GM23338 (cell line): ENCODE measurements around the gene NPEPL1. TPM values are rescaled to one million over a fixed set of nuclear protein-coding genes. Genes with fewer than 3 reads are reported as not detected.

Experiments
- ATAC-seq: fragments of 200-7000 bp; cut with Tn5 transposase; 3 replicates; pipeline ENCODE4 v1.9.1; 2020
- DNase-seq: peaks from one replicate; pipeline ENCODE4 v3.0.0-alpha.2; 2015; ENCODE audit warnings: low spot score
- H2AFZ ChIP-seq: fragments of 200-600 bp; sonication (generic); 2 replicates; pipeline ENCODE4 v1.8.0; 2016; ENCODE audit warnings: antibody characterized with exemption, mild to moderate bottlenecking, moderate library complexity
- H3F3A ChIP-seq: fragments of 200-600 bp; sonication (generic); replicated peaks from 2 replicates; pipeline ENCODE4 v1.8.0; 2017; ENCODE audit warnings: antibody characterized with exemption, mixed run types, low read depth
- H3K27ac ChIP-seq: fragments of 200-600 bp; sonication (generic); 2 replicates; pipeline ENCODE4 v1.6.1; 2016; ENCODE audit warnings: low read depth
- H3K27me3 ChIP-seq: fragments of 200-600 bp; sonication (generic); 2 replicates; pipeline ENCODE4 v1.8.0; 2016; ENCODE audit warnings: mild to moderate bottlenecking, mixed run types, moderate library complexity; ENCODE audit not compliant: insufficient read depth
- H3K36me3 ChIP-seq: fragments of 200-600 bp; sonication (generic); 2 replicates; pipeline ENCODE4 v1.8.0; 2016; ENCODE audit warnings: mild to moderate bottlenecking; ENCODE audit not compliant: insufficient read depth
- H3K4me1 ChIP-seq: fragments of 200-600 bp; sonication (generic); 2 replicates; pipeline ENCODE4 v1.8.0; 2016; ENCODE audit warnings: mild to moderate bottlenecking, moderate library complexity; ENCODE audit not compliant: insufficient read depth
- H3K4me2 ChIP-seq: fragments of 200-600 bp; sonication (generic); 2 replicates; pipeline ENCODE4 v1.7.1; 2017; ENCODE audit warnings: mixed run types
- H3K4me3 ChIP-seq: fragments of 200-600 bp; sonication (generic); 2 replicates; pipeline ENCODE4 v1.6.1; 2016; ENCODE audit warnings: mixed run types
- H3K79me2 ChIP-seq: fragments of 200-600 bp; sonication (generic); replicated peaks from 2 replicates; pipeline ENCODE4 v1.8.0; 2017; ENCODE audit warnings: mild to moderate bottlenecking; ENCODE audit not compliant: insufficient read depth
- H3K9me2 ChIP-seq: fragments of 200-600 bp; sonication (generic); 2 replicates; pipeline ENCODE4 v1.8.0; 2017; ENCODE audit not compliant: insufficient read depth
- H4K20me1 ChIP-seq: fragments of 200-600 bp; sonication (generic); replicated peaks from 2 replicates; pipeline ENCODE4 v1.8.0; 2017; ENCODE audit warnings: mild to moderate bottlenecking; ENCODE audit not compliant: insufficient read depth
- H3K27ac Mint-ChIP-seq: 2 replicates; pipeline ENCODE4 v1.8.0; 2020; ENCODE audit warnings: inconsistent platforms, mild to moderate bottlenecking, moderate library complexity, mixed read lengths
- H3K27me3 Mint-ChIP-seq: 3 replicates; pipeline ENCODE4 v1.8.0; 2022; ENCODE audit warnings: low read depth, mild to moderate bottlenecking, moderate library complexity, mixed read lengths, inconsistent platforms; ENCODE audit not compliant: insufficient read depth, poor library complexity
- H3K36me3 Mint-ChIP-seq: 3 replicates; pipeline ENCODE4 v1.8.0; 2021; ENCODE audit warnings: low read depth, mild to moderate bottlenecking, inconsistent platforms, moderate library complexity, mixed read lengths
- H3K4me1 Mint-ChIP-seq: 3 replicates; pipeline ENCODE4 v1.8.0; 2020; ENCODE audit warnings: mild to moderate bottlenecking, inconsistent platforms, mixed read lengths
- H3K4me3 Mint-ChIP-seq: 3 replicates; pipeline ENCODE4 v1.8.0; 2021; ENCODE audit warnings: moderate library complexity, mild to moderate bottlenecking, inconsistent platforms, mixed read lengths
- H3K9me3 Mint-ChIP-seq: 3 replicates; pipeline ENCODE4 v1.8.0; 2020; ENCODE audit warnings: moderate library complexity, mild to moderate bottlenecking, inconsistent platforms, mixed read lengths
- CREB1 ChIP-seq: fragments of 250-450 bp; sonication (Bioruptor Pico); IDR thresholded peaks from 2 replicates; pipeline ENCODE4 v1.5.0; 2020; ENCODE audit warnings: low read depth, mild to moderate bottlenecking, moderate library complexity
- EZH2 ChIP-seq: fragments of 200-600 bp; sonication (generic); IDR thresholded peaks from one replicate; pipeline ENCODE4 v1.8.0; 2017; ENCODE audit warnings: antibody characterized with exemption, mild to moderate bottlenecking, low read depth; ENCODE audit not compliant: unreplicated experiment
- EZH2phosphoT487 ChIP-seq: fragments of 200-600 bp; sonication (generic); IDR thresholded peaks from one replicate; pipeline ENCODE4 v1.8.1; 2018; ENCODE audit warnings: antibody characterized with exemption; ENCODE audit not compliant: unreplicated experiment
- JUNB ChIP-seq: IDR thresholded peaks from one replicate; pipeline ENCODE4 v1.6.1; 2016; ENCODE audit warnings: antibody characterized with exemption; ENCODE audit not compliant: unreplicated experiment
- NANOG ChIP-seq: IDR thresholded peaks from 2 replicates; pipeline ENCODE4 v1.6.1; 2016; ENCODE audit warnings: antibody characterized with exemption, borderline replicate concordance
- POLR2AphosphoS5 ChIP-seq: IDR thresholded peaks from 2 replicates; pipeline ENCODE4 v1.6.1; 2016; ENCODE audit warnings: antibody characterized with exemption, low read depth
- STAT1 ChIP-seq: IDR thresholded peaks from one replicate; pipeline ENCODE4 v1.6.1; 2016; ENCODE audit warnings: antibody characterized with exemption; ENCODE audit not compliant: unreplicated experiment
- ZNF114 ChIP-seq: fragments of 250-450 bp; sonication (Bioruptor Pico); IDR thresholded peaks from 2 replicates; pipeline ENCODE4 v1.5.0; 2020; ENCODE audit warnings: mild to moderate bottlenecking, moderate library complexity
- ZNF331 ChIP-seq: fragments of 250-450 bp; sonication (Bioruptor Pico); IDR thresholded peaks from 2 replicates; pipeline ENCODE4 v1.5.0; 2020; ENCODE audit warnings: low read depth, mild to moderate bottlenecking, moderate library complexity
- polyA plus RNA-seq: library from polyadenylated mRNA; unstranded; fragments of >200 nt; fragmentation: Nextera tagmentation; extraction: Ambion mirVana; gene quantifications from 2 replicates; pipeline ENCODE4 v1.2.1, GENCODE V29; 2016
- total RNA-seq: library from RNA; depleted of rRNA; stranded (reverse); fragments of >200 nt; shearing (Covaris generic); gene quantifications from 2 replicates; pipeline ENCODE4 v1.2.3, GENCODE V29; 2014
- TF ChIP-seq, protein P1 (sequence below), 2 experiments: fragments of 200-600 bp in 1 of 2; sonication (generic) in 1 of 2; conservative IDR thresholded peaks; 2 replicates each; pipeline versions ENCODE4 v1.5.1 to v1.6.1; 2016 to 2017; ENCODE audit warnings: antibody characterized with exemption in 2 of 2, low read depth in 2 of 2, mild to moderate bottlenecking in 2 of 2, moderate library complexity in 1 of 2
- TF ChIP-seq, protein P2 (sequence below): IDR thresholded peaks from one replicate; pipeline ENCODE4 v1.6.1; 2018; ENCODE audit warnings: antibody characterized with exemption; ENCODE audit not compliant: unreplicated experiment
- TF ChIP-seq, protein P3 (sequence below): IDR thresholded peaks from 2 replicates; pipeline ENCODE4 v1.6.1; 2016; ENCODE audit warnings: antibody characterized with exemption
- TF ChIP-seq, protein P4 (sequence below): fragments of 250-450 bp; sonication (Bioruptor Pico); IDR thresholded peaks from 2 replicates; pipeline ENCODE4 v1.5.0; 2020; ENCODE audit warnings: mild to moderate bottlenecking, moderate library complexity

NPEPL1 gene
- total and polyA plus RNA-seq, 2 experiments from 2014 or later, result 23.5 to 30.0 TPM

DNA sequence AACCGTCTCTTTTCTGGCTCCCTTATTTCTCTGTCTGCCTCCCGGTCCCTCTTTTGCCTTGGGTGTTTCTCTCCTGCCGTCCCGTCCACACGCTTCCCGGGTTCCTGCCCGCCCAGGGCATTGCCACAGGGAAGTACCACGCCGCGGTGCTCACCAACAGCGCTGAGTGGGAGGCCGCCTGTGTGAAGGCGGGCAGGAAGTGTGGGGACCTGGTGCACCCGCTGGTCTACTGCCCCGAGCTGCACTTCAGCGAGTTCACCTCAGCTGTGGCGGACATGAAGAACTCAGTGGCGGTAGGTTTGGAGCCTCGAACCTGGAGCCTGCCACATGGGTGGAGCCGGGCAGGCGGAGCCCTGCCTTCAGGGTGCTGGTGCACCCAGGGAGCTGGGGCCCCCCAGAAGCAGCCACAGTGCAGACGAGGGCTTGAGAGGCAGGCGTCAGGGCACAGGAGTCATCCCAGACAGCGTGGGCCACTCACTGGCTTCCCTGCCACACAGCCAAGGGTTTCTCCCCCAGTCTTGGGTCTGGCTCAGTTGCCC lies 21.3 kb downstream of the NPEPL1 start:
- no peaks in the 10 kb centered on the region for H3K79me2 ChIP-seq
- no peaks in the 10 kb centered on the region for H3F3A ChIP-seq
- no peaks in the 10 kb centered on the region; the same call in 1 of the 2 replicates for H3K4me1 ChIP-seq
- H3K4me3 ChIP-seq, result no peak overlapping the region
- no peaks in the 10 kb centered on the region for H3K36me3 ChIP-seq
- Mint-ChIP-seq H3K36me3 (peaks cover 6% of the 10 kb centered on the region; the same call in 2 of the 3 replicates), H3K4me3 (no peak overlapping the region), H3K27ac (no peak overlapping the region), H3K4me1 (peaks cover 8% of the 10 kb centered on the region; the same call in 1 of the 3 replicates), H3K27me3 (peaks cover 6% of the 10 kb centered on the region), H3K9me3 (no peaks in the 10 kb centered on the region)
- ATAC-seq (no peak), DNase-seq (no peak)
- no peaks in the 10 kb centered on the region; the same call in 1 of the 2 replicates for H4K20me1 ChIP-seq
- no peaks in the 10 kb centered on the region for H3K27me3 ChIP-seq
- no peak for TF ChIP-seq EZH2
- TF ChIP-seq ZNF331 (CRISPR knock-in tag), result no peak
- TF ChIP-seq, protein P1, sequence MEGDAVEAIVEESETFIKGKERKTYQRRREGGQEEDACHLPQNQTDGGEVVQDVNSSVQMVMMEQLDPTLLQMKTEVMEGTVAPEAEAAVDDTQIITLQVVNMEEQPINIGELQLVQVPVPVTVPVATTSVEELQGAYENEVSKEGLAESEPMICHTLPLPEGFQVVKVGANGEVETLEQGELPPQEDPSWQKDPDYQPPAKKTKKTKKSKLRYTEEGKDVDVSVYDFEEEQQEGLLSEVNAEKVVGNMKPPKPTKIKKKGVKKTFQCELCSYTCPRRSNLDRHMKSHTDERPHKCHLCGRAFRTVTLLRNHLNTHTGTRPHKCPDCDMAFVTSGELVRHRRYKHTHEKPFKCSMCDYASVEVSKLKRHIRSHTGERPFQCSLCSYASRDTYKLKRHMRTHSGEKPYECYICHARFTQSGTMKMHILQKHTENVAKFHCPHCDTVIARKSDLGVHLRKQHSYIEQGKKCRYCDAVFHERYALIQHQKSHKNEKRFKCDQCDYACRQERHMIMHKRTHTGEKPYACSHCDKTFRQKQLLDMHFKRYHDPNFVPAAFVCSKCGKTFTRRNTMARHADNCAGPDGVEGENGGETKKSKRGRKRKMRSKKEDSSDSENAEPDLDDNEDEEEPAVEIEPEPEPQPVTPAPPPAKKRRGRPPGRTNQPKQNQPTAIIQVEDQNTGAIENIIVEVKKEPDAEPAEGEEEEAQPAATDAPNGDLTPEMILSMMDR (conservative IDR thresholded peaks at IDR 0.05; ENCODE audit: low read depth in 2 of 2), result no peak
- TF ChIP-seq STAT1, result no peak
- no peak for TF ChIP-seq JUNB
- no peak for TF ChIP-seq NANOG
- TF ChIP-seq, protein P2, sequence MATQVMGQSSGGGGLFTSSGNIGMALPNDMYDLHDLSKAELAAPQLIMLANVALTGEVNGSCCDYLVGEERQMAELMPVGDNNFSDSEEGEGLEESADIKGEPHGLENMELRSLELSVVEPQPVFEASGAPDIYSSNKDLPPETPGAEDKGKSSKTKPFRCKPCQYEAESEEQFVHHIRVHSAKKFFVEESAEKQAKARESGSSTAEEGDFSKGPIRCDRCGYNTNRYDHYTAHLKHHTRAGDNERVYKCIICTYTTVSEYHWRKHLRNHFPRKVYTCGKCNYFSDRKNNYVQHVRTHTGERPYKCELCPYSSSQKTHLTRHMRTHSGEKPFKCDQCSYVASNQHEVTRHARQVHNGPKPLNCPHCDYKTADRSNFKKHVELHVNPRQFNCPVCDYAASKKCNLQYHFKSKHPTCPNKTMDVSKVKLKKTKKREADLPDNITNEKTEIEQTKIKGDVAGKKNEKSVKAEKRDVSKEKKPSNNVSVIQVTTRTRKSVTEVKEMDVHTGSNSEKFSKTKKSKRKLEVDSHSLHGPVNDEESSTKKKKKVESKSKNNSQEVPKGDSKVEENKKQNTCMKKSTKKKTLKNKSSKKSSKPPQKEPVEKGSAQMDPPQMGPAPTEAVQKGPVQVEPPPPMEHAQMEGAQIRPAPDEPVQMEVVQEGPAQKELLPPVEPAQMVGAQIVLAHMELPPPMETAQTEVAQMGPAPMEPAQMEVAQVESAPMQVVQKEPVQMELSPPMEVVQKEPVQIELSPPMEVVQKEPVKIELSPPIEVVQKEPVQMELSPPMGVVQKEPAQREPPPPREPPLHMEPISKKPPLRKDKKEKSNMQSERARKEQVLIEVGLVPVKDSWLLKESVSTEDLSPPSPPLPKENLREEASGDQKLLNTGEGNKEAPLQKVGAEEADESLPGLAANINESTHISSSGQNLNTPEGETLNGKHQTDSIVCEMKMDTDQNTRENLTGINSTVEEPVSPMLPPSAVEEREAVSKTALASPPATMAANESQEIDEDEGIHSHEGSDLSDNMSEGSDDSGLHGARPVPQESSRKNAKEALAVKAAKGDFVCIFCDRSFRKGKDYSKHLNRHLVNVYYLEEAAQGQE, result no peak
- TF ChIP-seq, protein P3, sequence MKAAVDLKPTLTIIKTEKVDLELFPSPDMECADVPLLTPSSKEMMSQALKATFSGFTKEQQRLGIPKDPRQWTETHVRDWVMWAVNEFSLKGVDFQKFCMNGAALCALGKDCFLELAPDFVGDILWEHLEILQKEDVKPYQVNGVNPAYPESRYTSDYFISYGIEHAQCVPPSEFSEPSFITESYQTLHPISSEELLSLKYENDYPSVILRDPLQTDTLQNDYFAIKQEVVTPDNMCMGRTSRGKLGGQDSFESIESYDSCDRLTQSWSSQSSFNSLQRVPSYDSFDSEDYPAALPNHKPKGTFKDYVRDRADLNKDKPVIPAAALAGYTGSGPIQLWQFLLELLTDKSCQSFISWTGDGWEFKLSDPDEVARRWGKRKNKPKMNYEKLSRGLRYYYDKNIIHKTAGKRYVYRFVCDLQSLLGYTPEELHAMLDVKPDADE, result no peak
- TF ChIP-seq ZNF114 (CRISPR knock-in tag), result no peak
- TF ChIP-seq CREB1 (CRISPR knock-in tag), result no peak
- TF ChIP-seq, protein P4, sequence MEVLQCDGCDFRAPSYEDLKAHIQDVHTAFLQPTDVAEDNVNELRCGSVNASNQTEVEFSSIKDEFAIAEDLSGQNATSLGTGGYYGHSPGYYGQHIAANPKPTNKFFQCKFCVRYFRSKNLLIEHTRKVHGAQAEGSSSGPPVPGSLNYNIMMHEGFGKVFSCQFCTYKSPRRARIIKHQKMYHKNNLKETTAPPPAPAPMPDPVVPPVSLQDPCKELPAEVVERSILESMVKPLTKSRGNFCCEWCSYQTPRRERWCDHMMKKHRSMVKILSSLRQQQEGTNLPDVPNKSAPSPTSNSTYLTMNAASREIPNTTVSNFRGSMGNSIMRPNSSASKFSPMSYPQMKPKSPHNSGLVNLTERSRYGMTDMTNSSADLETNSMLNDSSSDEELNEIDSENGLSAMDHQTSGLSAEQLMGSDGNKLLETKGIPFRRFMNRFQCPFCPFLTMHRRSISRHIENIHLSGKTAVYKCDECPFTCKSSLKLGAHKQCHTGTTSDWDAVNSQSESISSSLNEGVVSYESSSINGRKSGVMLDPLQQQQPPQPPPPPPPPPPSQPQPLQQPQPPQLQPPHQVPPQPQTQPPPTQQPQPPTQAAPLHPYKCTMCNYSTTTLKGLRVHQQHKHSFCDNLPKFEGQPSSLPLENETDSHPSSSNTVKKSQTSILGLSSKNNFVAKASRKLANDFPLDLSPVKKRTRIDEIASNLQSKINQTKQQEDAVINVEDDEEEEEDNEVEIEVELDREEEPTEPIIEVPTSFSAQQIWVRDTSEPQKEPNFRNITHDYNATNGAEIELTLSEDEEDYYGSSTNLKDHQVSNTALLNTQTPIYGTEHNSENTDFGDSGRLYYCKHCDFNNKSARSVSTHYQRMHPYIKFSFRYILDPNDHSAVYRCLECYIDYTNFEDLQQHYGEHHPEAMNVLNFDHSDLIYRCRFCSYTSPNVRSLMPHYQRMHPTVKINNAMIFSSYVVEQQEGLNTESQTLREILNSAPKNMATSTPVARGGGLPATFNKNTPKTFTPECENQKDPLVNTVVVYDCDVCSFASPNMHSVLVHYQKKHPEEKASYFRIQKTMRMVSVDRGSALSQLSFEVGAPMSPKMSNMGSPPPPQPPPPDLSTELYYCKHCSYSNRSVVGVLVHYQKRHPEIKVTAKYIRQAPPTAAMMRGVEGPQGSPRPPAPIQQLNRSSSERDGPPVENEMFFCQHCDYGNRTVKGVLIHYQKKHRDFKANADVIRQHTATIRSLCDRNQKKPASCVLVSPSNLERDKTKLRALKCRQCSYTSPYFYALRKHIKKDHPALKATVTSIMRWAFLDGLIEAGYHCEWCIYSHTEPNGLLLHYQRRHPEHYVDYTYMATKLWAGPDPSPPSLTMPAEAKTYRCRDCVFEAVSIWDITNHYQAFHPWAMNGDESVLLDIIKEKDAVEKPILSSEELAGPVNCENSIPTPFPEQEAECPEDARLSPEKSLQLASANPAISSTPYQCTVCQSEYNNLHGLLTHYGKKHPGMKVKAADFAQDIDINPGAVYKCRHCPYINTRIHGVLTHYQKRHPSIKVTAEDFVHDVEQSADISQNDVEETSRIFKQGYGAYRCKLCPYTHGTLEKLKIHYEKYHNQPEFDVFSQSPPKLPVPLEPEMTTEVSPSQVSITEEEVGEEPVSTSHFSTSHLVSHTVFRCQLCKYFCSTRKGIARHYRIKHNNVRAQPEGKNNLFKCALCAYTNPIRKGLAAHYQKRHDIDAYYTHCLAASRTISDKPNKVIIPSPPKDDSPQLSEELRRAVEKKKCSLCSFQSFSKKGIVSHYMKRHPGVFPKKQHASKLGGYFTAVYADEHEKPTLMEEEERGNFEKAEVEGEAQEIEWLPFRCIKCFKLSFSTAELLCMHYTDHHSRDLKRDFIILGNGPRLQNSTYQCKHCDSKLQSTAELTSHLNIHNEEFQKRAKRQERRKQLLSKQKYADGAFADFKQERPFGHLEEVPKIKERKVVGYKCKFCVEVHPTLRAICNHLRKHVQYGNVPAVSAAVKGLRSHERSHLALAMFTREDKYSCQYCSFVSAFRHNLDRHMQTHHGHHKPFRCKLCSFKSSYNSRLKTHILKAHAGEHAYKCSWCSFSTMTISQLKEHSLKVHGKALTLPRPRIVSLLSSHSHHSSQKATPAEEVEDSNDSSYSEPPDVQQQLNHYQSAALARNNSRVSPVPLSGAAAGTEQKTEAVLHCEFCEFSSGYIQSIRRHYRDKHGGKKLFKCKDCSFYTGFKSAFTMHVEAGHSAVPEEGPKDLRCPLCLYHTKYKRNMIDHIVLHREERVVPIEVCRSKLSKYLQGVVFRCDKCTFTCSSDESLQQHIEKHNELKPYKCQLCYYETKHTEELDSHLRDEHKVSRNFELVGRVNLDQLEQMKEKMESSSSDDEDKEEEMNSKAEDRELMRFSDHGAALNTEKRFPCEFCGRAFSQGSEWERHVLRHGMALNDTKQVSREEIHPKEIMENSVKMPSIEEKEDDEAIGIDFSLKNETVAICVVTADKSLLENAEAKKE (CRISPR knock-in tag), result no peak
- TF ChIP-seq EZH2phosphoT487, result no peak
- no peak for TF ChIP-seq POLR2AphosphoS5
- no peak overlapping the region for H2AFZ ChIP-seq
- H3K9me2 ChIP-seq, result no peaks in the 10 kb centered on the region
- H3K27ac ChIP-seq, result no peak overlapping the region
- H3K4me2 ChIP-seq, result no peak overlapping the region
